ENCODE results near the gene CLMP. TPM values are rescaled to one million over a fixed set of nuclear protein-coding genes. Genes with fewer than 3 reads are reported as not detected.
"Not testable (repeated sequence)": the region's sequence is repeated elsewhere in the genome, so short reads cannot be mapped to it uniquely, and the experiment has no call there.

CLMP gene
- total RNA-seq, 1 donor from 2014 or later, result 6.0 TPM

- no peak for ATAC-seq (ENCODE audit: poor library complexity)
- intact Hi-C loops (cut with DNase I), result no loop called here
- DNase-seq, result no peak
These were observed 16.9 kb downstream of the CLMP start for GRCh38 chr11:123178186-123178585.

GRCh38 chr11:123176785-123177184 lies 18.3 kb downstream of the CLMP start:
- intact Hi-C loops (cut with DNase I), result no loop called here
- ATAC-seq (ENCODE audit: poor library complexity) (no peak), DNase-seq (no peak)

GRCh38 chr11:123174196-123175183 lies 20.6 kb downstream of the CLMP start:
- ATAC-seq (ENCODE audit: poor library complexity) (peak; percentile 85), DNase-seq (peak; percentile 52)
- intact Hi-C loops (cut with DNase I), result no loop called here

GRCh38 chr11:123173856-123174186 lies 21.2 kb downstream of the CLMP start:
- ATAC-seq (ENCODE audit: poor library complexity) (no peak), DNase-seq (no peak)
- intact Hi-C loops (cut with DNase I), result no loop called here

- ATAC-seq (ENCODE audit: poor library complexity), result no peak
- intact Hi-C loops (cut with DNase I), result no loop called here
- no peak for DNase-seq
These were observed 21.8 kb downstream of the CLMP start for GRCh38 chr11:123173040-123173855.

GRCh38 chr11:123170929-123171328 lies 24.1 kb downstream of the CLMP start:
- intact Hi-C loops (cut with DNase I), result no loop called here
- ATAC-seq (ENCODE audit: poor library complexity), result no peak
- no peak for DNase-seq

- intact Hi-C loops (cut with DNase I), result no loop called here
- ATAC-seq (ENCODE audit: poor library complexity), result no peak
- no peak for DNase-seq
These were observed 25.2 kb downstream of the CLMP start for GRCh38 chr11:123169821-123170220.

GRCh38 chr11:123168955-123169484 lies 26.0 kb downstream of the CLMP start:
- DNase-seq (no peak), ATAC-seq (ENCODE audit: poor library complexity) (no peak)
- intact Hi-C loops (cut with DNase I), result no loop called here

GRCh38 chr11:123168241-123168640 lies 26.8 kb downstream of the CLMP start:
- DNase-seq, result no peak
- no peak for ATAC-seq (ENCODE audit: poor library complexity)
- intact Hi-C loops (cut with DNase I), result no loop called here

- intact Hi-C loops (cut with DNase I), result no loop called here
- DNase-seq (peak; percentile 51), ATAC-seq (ENCODE audit: poor library complexity) (peak; percentile 59)
These were observed 28.9 kb downstream of the CLMP start for GRCh38 chr11:123166071-123166559.

- ATAC-seq (ENCODE audit: poor library complexity), result no peak
- intact Hi-C loops (cut with DNase I), result no loop called here
- no peak for DNase-seq
These were observed 30.2 kb downstream of the CLMP start for GRCh38 chr11:123164732-123165450.

GRCh38 chr11:123163621-123164020 lies 31.4 kb downstream of the CLMP start:
- intact Hi-C loops (cut with DNase I), result no loop called here
- ATAC-seq (ENCODE audit: poor library complexity) (no peak), DNase-seq (no peak)

- ATAC-seq (ENCODE audit: poor library complexity) (no peak), DNase-seq (no peak)
- intact Hi-C loops (cut with DNase I), result no loop called here
These were observed 33.5 kb downstream of the CLMP start for GRCh38 chr11:123161376-123162030.

GRCh38 chr11:123159183-123159857 lies 35.7 kb downstream of the CLMP start:
- ATAC-seq (ENCODE audit: poor library complexity), result no peak
- no peak for DNase-seq
- intact Hi-C loops (cut with DNase I), result no loop called here

- intact Hi-C loops (cut with DNase I), result no loop called here
- no peak for DNase-seq
- peak; percentile 84 for ATAC-seq (ENCODE audit: poor library complexity)
These were observed 36.7 kb downstream of the CLMP start for GRCh38 chr11:123158033-123159003.

GRCh38 chr11:123152951-123153350 lies 42.1 kb downstream of the CLMP start:
- intact Hi-C loops (cut with DNase I), result no loop called here
- no peak for DNase-seq
- ATAC-seq (ENCODE audit: poor library complexity), result no peak

- intact Hi-C loops (cut with DNase I); DNase-seq; ATAC-seq (ENCODE audit: poor library complexity): not testable (repeated sequence)
These were observed 42.7 kb downstream of the CLMP start for GRCh38 chr11:123152346-123152745.

All from Right ventricle myocardium superior (tissue), 1 donor.